NCI-H82 (cell line): ENCODE data around the gene ICAM1.
A peak's percentile ranks its signal among the peaks of the same experiment; 100 is the strongest.

ENCODE experiments used
- DNase-seq: peaks from one replicate; lab custom pipeline; 2025; lab: John Stamatoyannopoulos, UW

ICAM1 gene

DNA sequence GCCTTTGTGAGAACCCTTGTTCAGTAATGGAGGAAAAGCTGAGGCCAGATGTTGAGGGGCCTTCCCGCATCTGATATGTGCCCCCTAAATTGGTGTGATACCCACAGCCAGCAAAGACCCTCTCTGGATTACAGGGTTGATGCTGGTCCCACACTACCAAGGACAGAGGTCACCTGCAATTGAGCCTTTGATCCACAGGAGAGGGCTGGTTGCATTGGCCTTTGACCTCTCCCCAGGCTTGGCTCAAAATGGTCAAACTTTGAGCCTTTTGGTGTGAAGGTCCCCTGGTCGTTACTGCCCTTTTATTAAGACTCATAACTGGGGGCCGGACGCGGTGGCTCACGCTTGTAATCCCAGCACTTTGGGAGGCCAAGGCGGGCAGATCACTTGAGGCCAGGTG, 27.3 kb upstream of the ICAM1 start:
- no peak for DNase-seq

DNA sequence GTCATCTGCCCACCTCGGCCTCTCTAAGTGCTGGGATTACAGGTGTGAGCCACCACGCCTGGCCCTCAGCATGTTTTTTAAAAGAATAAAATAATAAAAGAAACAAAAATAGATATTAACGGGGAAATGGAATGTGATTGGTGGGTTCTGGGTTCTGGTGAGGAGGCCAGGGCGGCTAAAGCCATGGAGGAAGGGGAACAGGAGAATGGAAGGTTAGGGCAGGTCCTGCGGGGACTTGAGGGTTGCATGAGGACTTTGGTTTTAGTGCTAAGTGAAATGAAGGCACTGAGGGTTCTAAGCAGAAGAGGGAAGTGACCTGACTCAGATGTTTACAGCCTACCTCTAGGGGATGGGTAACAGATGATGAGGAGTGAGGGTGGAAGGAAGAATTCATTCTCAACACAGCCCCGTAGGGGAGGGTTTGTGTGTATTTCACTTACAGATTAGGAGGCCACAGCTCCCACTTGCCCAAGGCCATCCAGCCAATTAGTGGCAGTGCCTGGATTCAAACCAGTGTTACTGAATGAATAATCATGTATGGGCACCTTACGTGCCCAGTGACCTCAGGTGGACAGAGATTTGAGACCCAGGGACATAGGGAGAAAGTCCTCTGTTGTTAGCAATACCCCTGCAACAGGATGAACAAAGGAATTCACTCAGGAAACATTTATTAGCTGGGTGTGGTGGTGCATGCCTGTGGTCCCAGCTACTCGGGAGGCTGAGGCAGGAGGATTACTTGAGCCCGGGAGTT, 25.6 kb upstream of the ICAM1 start:
- peak; percentile 16 for DNase-seq

DNA sequence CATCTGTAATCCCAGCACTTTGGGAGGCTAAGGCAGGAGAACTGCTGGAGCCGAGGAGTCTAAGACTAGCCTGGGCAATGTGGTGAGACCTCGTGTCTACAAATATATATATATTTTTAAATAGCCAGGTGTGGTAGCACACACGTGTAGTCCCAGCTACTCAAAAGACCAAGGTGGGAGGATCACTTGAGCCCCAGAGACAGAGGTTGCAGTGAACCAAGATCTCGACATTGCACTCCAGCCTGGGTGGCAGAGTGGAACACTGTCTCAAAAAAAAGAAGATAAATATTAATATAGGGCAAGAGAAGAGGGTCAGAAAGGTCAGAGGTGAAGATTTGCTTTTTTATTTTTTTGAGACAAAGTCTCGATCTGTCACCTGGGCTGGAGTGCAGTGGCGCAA, 24.4 kb upstream of the ICAM1 start:
- DNase-seq: no peak

DNA sequence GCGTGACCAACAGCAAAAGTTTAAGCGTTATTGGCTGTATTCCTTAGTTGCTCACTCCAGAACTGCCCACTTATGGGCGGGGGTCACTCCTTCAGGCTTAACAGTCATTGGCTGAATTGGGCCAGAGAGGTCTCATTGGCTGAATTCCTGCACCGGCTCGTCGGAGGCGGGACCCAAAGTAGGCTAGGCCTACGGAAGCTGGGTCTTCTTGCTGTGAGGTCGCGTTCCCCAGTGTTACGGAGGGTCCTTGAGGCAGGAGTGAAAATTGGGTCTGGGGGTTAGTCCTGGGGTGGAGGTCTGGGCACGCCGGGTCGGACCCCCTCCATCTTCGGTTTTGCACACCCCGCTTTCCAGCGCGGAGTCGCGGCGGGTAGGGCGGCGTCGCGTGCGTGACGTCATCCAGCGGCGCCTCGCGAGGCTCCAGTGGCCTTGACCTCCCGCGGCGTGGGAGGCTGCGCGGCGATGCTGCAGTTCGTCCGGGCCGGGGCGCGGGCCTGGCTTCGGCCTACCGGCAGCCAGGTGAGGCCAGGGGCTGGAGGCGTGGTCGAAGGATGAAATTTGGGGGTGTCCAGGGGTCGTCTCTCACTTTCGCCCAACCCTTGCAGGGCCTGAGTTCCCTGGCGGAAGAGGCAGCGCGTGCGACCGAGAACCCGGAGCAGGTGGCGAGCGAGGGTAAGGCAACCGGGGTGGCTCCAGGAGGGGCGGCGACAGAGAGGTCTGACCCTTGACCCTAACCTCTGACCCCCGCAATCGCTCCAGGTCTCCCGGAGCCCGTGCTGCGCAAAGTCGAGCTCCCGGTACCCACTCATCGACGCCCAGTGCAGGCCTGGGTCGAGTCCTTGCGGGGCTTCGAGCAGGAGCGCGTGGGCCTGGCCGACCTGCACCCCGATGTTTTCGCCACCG, 18.9 kb upstream of the ICAM1 start, which contains the start of gene MRPL4:
TSS of gene MRPL4 (plus strand) at position 423 of the 903 bp plus-strand sequence. CDS start at position 463, 40 bp downstream.
- DNase-seq: peak; percentile 98

GRCh38 chr19:10252707-10253106, 18.2 kb upstream of the ICAM1 start:
- DNase-seq: no peak

- DNase-seq: no peak
Measured at GRCh38 chr19:10254244-10254643, 16.7 kb upstream of the ICAM1 start.

DNA sequence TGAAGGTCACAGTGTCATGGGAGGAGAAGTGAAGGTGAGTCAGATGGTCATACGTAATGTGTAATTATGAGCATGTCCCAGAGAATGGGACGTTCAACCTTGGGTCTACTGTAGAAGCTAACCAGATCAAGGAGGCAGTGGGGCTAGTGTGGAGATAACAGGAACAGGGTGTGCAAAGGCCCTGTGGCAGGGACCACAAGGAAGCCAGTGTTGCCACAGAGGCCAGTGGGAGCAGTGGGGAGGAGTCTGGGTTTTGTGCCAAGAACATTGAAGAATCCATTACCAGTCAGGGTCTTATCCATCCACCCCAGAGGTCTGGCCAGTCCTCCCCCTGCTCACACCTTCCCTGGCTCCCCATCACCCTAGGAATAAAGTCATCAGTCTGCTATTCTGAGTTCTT, 15.6 kb upstream of the ICAM1 start:
- no peak for DNase-seq

- no peak for DNase-seq
Measured at GRCh38 chr19:10256551-10256950, 14.4 kb upstream of the ICAM1 start.

DNA sequence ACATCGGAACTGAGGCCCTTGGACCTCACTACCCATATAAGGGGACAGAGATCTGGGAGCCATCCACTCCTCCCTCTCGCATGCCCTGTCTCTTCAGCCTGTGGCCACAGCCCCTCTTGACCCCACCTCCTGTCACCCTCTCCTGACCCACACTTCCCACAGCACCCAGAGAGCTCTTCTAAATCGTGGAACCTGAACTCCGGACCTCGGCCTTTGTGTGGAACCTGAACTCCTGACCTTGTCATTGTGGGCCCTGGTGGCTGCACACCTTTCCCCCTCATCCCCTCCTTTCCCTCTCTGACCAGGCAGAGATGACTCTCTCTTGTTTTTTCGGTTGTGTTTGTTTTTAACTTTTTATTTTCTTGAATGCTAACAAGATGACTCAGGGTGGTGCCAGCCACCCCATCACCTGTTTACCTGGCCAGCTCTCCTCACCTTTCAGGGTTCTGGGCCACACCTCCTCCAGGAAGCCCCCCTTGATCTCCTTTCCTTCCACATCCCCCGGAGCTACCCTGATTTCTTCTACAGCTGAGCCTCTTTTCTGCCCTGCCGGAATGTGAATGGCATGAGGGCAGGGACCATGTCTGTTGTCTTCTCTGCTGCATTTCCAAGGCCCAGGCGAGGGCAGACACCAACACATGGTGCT, 13.8 kb upstream of the ICAM1 start:
- DNase-seq: no peak

GRCh38 chr19:10258080-10258710, 12.7 kb upstream of the ICAM1 start:
- DNase-seq: no peak

DNA sequence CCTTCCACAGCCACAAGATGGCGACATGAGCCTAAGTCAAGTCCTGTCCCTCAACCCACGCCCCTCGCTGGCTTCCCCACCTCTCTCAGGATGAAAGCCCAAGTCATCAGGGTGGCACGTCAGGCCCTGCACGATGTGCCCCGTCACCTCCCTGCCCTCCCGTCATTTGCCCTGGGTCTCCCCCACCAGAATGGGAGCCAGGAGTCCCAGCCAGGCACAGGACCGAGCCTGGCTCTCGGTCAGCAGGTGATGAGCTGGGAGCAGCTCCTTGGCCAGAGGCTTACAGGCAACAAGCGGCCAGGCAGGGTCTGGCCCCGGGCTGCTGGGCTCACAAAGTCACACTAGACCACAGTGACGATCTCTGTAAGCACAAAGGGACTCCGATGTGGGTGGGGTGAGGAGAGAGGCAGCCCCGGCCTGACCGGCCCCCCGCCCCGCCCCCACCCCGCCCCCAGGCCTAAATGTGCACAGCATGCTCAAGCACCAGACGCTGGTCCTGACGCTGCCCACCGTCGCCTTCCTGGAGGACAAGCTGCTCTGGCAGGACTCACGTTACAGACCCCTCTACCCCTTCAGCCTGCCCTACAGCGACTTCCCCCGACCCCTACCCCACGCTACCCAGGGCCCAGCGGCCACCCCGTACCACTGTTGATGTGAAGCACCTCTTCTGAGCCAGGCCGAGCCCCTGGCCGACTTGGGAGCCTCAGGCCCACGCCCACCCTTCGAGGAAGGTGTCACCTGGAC, 11.6 kb upstream of the ICAM1 start:
- DNase-seq: peak; percentile 91

DNA sequence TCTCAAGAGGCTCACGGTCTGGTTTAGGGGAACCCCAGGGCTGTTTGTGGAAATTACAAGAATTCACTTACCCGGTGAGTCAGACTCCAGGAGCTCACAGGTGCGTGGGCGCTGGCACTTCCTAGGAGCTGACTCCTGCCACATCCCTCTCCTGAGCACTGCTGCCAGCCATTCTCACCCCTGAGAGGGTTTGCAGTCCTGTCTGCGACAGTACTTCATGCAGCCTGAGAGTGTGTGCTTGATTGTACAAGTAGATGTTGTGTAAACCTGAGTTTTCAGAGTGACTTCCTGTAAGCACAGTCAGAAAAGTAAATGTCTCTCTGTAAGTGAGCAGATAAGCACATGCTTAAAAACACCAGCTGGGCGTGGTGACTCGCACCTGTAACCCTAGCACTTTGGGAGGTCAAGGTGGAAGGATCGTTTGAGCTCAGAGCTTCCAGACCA, 10.8 kb upstream of the ICAM1 start:
- DNase-seq: no peak

GRCh38 chr19:10262771-10263170, 8.1 kb upstream of the ICAM1 start:
- no peak for DNase-seq

DNA sequence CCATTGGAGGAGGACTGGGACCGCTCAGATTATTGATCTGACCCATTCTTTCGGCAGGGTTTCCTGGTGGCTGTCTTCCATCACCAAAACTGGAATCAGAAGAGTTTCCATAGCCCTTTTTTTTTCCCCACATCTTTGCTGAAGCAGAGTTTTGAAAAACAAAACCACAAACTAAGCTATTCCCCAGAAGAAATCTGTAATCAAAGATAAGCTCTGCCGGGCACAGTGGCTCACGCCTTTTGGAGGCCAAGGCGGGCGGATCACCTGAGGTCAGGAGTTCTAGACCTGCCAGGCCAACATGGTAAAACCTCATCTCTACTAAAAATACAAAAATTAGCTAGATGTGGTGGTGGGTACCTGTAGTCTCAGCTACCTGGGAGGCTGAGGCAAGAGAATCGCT, 4.2 kb upstream of the ICAM1 start:
- DNase-seq: no peak

GRCh38 chr19:10268071-10268470, 2.8 kb upstream of the ICAM1 start:
- DNase-seq: no peak

DNA sequence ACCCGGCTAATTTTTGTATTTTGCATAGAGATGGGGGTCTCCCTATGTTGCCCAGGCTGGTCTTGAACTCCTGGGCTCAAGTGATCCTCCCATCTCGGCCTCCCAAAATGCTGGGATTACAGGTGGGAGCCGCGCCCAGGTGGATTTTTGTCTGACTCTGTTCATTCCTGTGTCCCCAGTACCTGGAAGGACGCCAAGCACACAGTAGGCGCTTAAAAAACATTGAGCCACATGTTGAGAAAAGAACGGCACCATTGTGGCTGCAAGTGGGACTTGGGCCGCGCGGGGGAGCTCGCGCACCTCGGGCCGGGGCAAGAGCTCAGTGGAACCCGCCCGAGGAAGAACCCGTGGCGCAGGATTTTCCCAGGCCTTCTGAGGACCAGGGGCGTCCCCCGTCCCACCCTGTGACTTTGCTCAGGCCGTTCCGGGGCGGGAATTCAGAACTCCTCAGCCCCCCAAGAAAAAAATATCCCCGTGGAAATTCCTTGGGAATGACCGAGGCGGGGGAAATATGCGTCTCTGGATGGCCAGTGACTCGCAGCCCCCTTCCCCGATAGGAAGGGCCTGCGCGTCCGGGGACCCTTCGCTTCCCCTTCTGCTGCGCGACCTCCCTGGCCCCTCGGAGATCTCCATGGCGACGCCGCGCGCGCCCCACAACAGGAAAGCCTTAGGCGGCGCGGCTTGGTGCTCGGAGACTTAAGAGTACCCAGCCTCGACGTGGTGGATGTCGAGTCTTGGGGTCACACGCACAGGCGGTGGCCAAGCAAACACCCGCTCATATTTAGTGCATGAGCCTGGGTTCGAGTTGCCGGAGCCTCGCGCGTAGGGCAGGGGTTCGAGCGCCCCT, 1.4 kb upstream of the ICAM1 start:
- DNase-seq: peak; percentile 79

DNA sequence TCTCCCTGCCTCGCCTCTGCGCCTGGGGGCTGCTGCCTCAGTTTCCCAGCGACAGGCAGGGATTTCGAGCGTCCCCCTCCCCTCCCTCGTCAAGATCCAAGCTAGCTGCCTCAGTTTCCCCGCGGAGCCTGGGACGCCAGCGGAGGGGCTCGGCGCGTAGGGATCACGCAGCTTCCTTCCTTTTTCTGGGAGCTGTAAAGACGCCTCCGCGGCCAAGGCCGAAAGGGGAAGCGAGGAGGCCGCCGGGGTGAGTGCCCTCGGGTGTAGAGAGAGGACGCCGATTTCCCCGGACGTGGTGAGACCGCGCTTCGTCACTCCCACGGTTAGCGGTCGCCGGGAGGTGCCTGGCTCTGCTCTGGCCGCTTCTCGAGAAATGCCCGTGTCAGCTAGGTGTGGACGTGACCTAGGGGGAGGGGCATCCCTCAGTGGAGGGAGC, 722 bp upstream of the ICAM1 start:
- no peak for DNase-seq

DNA sequence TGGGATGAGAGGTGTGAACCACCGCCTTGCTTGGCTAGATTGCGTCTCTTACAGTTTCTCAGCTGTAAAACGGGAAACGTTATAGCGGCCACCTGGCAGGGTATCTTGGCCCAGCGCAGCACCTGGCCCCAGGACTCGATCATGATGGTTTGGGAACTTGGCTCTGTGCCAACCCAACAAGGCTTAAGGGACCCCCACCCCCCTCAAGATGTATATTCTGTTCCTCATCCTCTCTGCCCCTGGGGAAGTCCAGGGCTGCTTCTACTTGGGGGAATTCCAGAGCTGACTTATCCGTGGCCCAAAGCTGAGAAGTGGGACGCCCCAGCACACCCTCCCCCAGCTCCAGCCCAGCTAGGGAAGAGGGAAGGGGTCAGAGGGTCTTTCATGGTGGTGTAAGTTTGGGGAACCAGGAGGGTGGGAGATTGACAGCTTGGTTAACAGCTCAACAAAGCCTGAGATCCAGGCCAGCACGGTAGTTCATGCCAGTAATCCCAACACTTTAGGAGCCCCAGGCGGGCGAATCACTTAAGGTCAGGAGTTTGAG, 695 bp downstream of the ICAM1 start:
- DNase-seq: peak; percentile 47

- no peak for DNase-seq
Measured at GRCh38 chr19:10274589-10274988, 3.7 kb downstream of the ICAM1 start.
